ENCODE measurements around the gene TBC1D22A. TPM values are rescaled to one million over a fixed set of nuclear protein-coding genes. Genes with fewer than 3 reads are reported as not detected.

The TBC1D22A gene
- total and polyA plus RNA-seq, 2 donors (not counting 3 experiments of a cell fraction or from before 2014, with no cell fraction given), result 26.1 to 32.4 TPM

- Histone ChIP-seq H3K9ac (replicated peaks; ENCODE audit: extremely low read depth, insufficient read depth, low read length) (no peak overlapping the region), H3K9me3 (replicated peaks; ENCODE audit: control insufficient read depth, insufficient read depth, low read length) (no peaks in the 10 kb centered on the region), H3K4me2 (ENCODE audit: insufficient read depth, low read length) (no peak overlapping the region), H3K9me1 (replicated peaks; ENCODE audit: control insufficient read depth, extremely low read depth, insufficient read depth, low read length) (no peaks in the 10 kb centered on the region), H2AFZ (ENCODE audit: low read depth, low read length) (no peak overlapping the region), H4K20me1 (replicated peaks; ENCODE audit: control insufficient read depth, extremely low read depth, insufficient read depth, low read length) (no peaks in the 10 kb centered on the region), H3K27me3 (ENCODE audit: control insufficient read depth in 2 of 2, insufficient read depth in 2 of 2, low read length in 2 of 2) (no peaks in the 10 kb centered on the region), H3K4me1 (ENCODE audit: control insufficient read depth, extremely low read depth, insufficient read depth, low read length) (no peaks in the 10 kb centered on the region), H3K79me2 (ENCODE audit: control insufficient read depth, insufficient read depth, low read length) (no peaks in the 10 kb centered on the region), H3K27ac (ENCODE audit: insufficient read depth, low read depth, low read length) (no peak overlapping the region), H3K36me3 (ENCODE audit: control insufficient read depth in 2 of 2, extremely low read depth in 1 of 2, insufficient read depth in 2 of 2, low read length in 2 of 2) (peaks cover 0 to 5% of the 10 kb centered on the region in 2 experiments), H3K4me3 (replicated peaks in 1 of 3; ENCODE audit: insufficient read depth in 1 of 3, low read depth in 1 of 3, low read length in 3 of 3) (no peak overlapping the region)
- FAIRE-seq (no peak), DNase-seq (ENCODE audit: low read depth, low spot score) (no peak)
- ChIA-PET CTCF (no interaction called here), POLR2A (no interaction called here)
- intact Hi-C loops (cut with micrococcal nuclease) (no loop called here), dilution Hi-C loops (cut with MboI; ENCODE audit: extremely low pct_ligation_motif_present, low sequenced_read_pairs) (no loop called here)
- TF ChIP-seq POLR2AphosphoS5 (IDR thresholded peaks at IDR 0.05; ENCODE audit: insufficient read depth, low read depth, low read length), result no peak
- TF ChIP-seq JUN (IDR thresholded peaks at IDR 0.05; ENCODE audit: borderline replicate concordance, insufficient read depth, insufficient read length, low read depth), result no peak
- no peak for TF ChIP-seq EZH2 (IDR thresholded peaks at IDR 0.05; ENCODE audit: borderline replicate concordance, low read depth, low read length, severe bottlenecking)
- TF ChIP-seq MYC (IDR thresholded peaks at IDR 0.05; ENCODE audit: low read depth, low read length), result no peak
- no peak for TF ChIP-seq CTCF (IDR thresholded peaks at IDR 0.05; ENCODE audit: extremely low read depth in 1 of 2, insufficient read depth in 1 of 2, low read depth in 1 of 2, low read length in 2 of 2)
- no peak for TF ChIP-seq POLR2A (IDR thresholded peaks at IDR 0.05; ENCODE audit: low read depth, low read length)
- TF ChIP-seq FOS (IDR thresholded peaks at IDR 0.05; ENCODE audit: borderline replicate concordance, insufficient read depth, low read length), result no peak
- no peak for TF ChIP-seq MAX (IDR thresholded peaks at IDR 0.05; ENCODE audit: insufficient read depth, insufficient read length)
- no peak for TF ChIP-seq GATA2 (IDR thresholded peaks at IDR 0.05; ENCODE audit: insufficient read depth, insufficient read length, low read depth, low read length)
- no TSS peak for BruUV-seq (replicated peaks)
Measured at GRCh38 chr22:46914916-46915894, 152.8 kb downstream of the TBC1D22A start.
